Neural cell (in vitro differentiated cells): ENCODE results near the gene ALPG. TPM values are rescaled to one million over a fixed set of nuclear protein-coding genes. Genes with fewer than 3 reads are reported as not detected.

Source experiments
- H2AFZ ChIP-seq: fragments of 200-600, 300-800 bp; sonication (generic), shearing (Covaris generic); 2 replicates; pipeline ENCODE4 v1.6.0; 2014; ENCODE audit warnings: low read depth, mild to moderate bottlenecking, antibody characterized with exemption, low read length, moderate library complexity
- H3F3A ChIP-seq: fragments of 200-600 bp; shearing (Covaris generic); 2 replicates; pipeline ENCODE4 v1.6.1; 2016; ENCODE audit warnings: mild to moderate bottlenecking, moderate library complexity, mixed read lengths, antibody characterized with exemption, low read length; ENCODE audit not compliant: insufficient read depth, poor library complexity, severe bottlenecking
- H3K27ac ChIP-seq: fragments of 200-600, 300-800 bp; sonication (generic), shearing (Covaris generic); 2 replicates; pipeline ENCODE4 v1.5.1; 2014; ENCODE audit warnings: mild to moderate bottlenecking, low read length, moderate library complexity
- H3K27me3 ChIP-seq: fragments of 300-800, 200-600 bp; sonication (generic), shearing (Covaris generic); 2 replicates; pipeline ENCODE4 v1.6.0; 2014; ENCODE audit warnings: mild to moderate bottlenecking, low read depth, low read length, moderate library complexity; ENCODE audit not compliant: insufficient read depth
- H3K36me3 ChIP-seq: fragments of 300-800, 200-600 bp; sonication (generic), shearing (Covaris generic); 2 replicates; pipeline ENCODE4 v1.5.1; 2014; ENCODE audit warnings: mild to moderate bottlenecking, antibody characterized with exemption, low read length, moderate library complexity; ENCODE audit not compliant: insufficient read depth
- H3K4me2 ChIP-seq: fragments of 300-800, 200-600 bp; sonication (generic), shearing (Covaris generic); 2 replicates; pipeline ENCODE4 v1.6.0; 2014; ENCODE audit warnings: mild to moderate bottlenecking, low read length
- H3K4me3 ChIP-seq: fragments of 300-800, 200-600 bp; sonication (generic), shearing (Covaris generic); 2 replicates; pipeline ENCODE4 v1.5.1; 2014; ENCODE audit warnings: mild to moderate bottlenecking, low read length, moderate library complexity
- H3K79me2 ChIP-seq: fragments of 200-600 bp; shearing (Covaris generic); replicated peaks from 2 replicates; pipeline ENCODE4 v1.6.0; 2014; ENCODE audit warnings: mild to moderate bottlenecking, low read length, moderate library complexity; ENCODE audit not compliant: insufficient read depth
- H3K9ac ChIP-seq: fragments of 300-800, 200-600 bp; sonication (generic), shearing (Covaris generic); 2 replicates; pipeline ENCODE4 v1.6.1; 2016; ENCODE audit warnings: mild to moderate bottlenecking, low read length, mixed read lengths
- H3K9me2 ChIP-seq: fragments of 200-600 bp; shearing (Covaris generic); 2 replicates; pipeline ENCODE4 v1.6.1; 2016; ENCODE audit warnings: mild to moderate bottlenecking, low read length, mixed read lengths; ENCODE audit not compliant: insufficient read depth
- H3K9me3 ChIP-seq: fragments of 200-600, 300-800 bp; sonication (generic), shearing (Covaris generic); 2 replicates; pipeline ENCODE4 v1.6.1; 2016; ENCODE audit warnings: mild to moderate bottlenecking, mixed run types, low read length, moderate library complexity, mixed read lengths
- H4K20me1 ChIP-seq: fragments of 200-600 bp; shearing (Covaris generic); 2 replicates; pipeline ENCODE4 v1.6.1; 2016; ENCODE audit warnings: mild to moderate bottlenecking, mixed run types; ENCODE audit not compliant: insufficient read depth
- CTCF ChIP-seq: fragments of 450-650 bp; IDR thresholded peaks from 2 replicates; pipeline ENCODE4 v1.5.1; 2014; ENCODE audit warnings: antibody characterized with exemption, mild to moderate bottlenecking, moderate library complexity; ENCODE audit not compliant: poor library complexity, severe bottlenecking
- EP300 ChIP-seq: fragments of 450-650 bp; conservative IDR thresholded peaks from 2 replicates; pipeline ENCODE4 v1.6.1; 2014; ENCODE audit warnings: antibody characterized with exemption, mild to moderate bottlenecking, moderate library complexity; ENCODE audit not compliant: poor library complexity, severe bottlenecking
- EZH2 ChIP-seq: fragments of 200-600, 300-800 bp; shearing (Covaris generic), sonication (generic); IDR thresholded peaks from 2 replicates; pipeline ENCODE4 v1.6.1; 2014; ENCODE audit warnings: antibody characterized with exemption, low read length, borderline replicate concordance, mild to moderate bottlenecking; ENCODE audit not compliant: insufficient read depth, poor library complexity, severe bottlenecking
- MXI1 ChIP-seq: fragments of 450-650 bp; conservative IDR thresholded peaks from 2 replicates; pipeline ENCODE4 v1.6.1; 2014; ENCODE audit warnings: antibody characterized with exemption, mild to moderate bottlenecking; ENCODE audit not compliant: poor library complexity, severe bottlenecking
- POLR2AphosphoS5 ChIP-seq: IDR thresholded peaks from 2 replicates; pipeline ENCODE4 v1.6.1; 2012
- RAD21 ChIP-seq: fragments of 450-650 bp; conservative IDR thresholded peaks from 2 replicates; pipeline ENCODE4 v1.6.1; 2014; ENCODE audit warnings: antibody characterized with exemption, mild to moderate bottlenecking, moderate library complexity
- REST ChIP-seq: IDR thresholded peaks from 2 replicates; pipeline ENCODE4 v1.6.1; 2012; ENCODE audit warnings: borderline replicate concordance
- SMC3 ChIP-seq: fragments of 450-650 bp; conservative IDR thresholded peaks from 2 replicates; pipeline ENCODE4 v1.6.1; 2014; ENCODE audit warnings: antibody characterized with exemption, mild to moderate bottlenecking, moderate library complexity; ENCODE audit not compliant: poor library complexity
- TAF1 ChIP-seq: IDR thresholded peaks from 2 replicates; pipeline ENCODE4 v1.6.1; 2012; ENCODE audit warnings: low read depth
- polyA plus RNA-seq: library from polyadenylated mRNA; depleted of rRNA; stranded (reverse); fragments of >200 nt; gene quantifications from 2 replicates; pipeline ENCODE4 v1.2.3, GENCODE V29; 2014

ALPG gene
- polyA plus RNA-seq, 1 donor from 2014 or later, result not detected

- peaks cover 15% of the 10 kb centered on the region for H3K27me3 ChIP-seq
- H4K20me1 ChIP-seq, result no peaks in the 10 kb centered on the region
- no peaks in the 10 kb centered on the region for H3F3A ChIP-seq
- TF ChIP-seq POLR2AphosphoS5 (no peak), MXI1 (no peak), TAF1 (no peak), SMC3 (no peak), REST (no peak), CTCF (no peak), EP300 (no peak), EZH2 (no peak), RAD21 (no peak)
- H3K4me3 ChIP-seq, result no peak overlapping the region
- no peak overlapping the region for H3K9ac ChIP-seq
- H3K9me3 ChIP-seq, result no peaks in the 10 kb centered on the region
- no peaks in the 10 kb centered on the region for H3K79me2 ChIP-seq
- H2AFZ ChIP-seq, result no peak overlapping the region
- no peaks in the 10 kb centered on the region for H3K9me2 ChIP-seq
- no peak overlapping the region for H3K27ac ChIP-seq
- no peak overlapping the region for H3K4me2 ChIP-seq
- H3K36me3 ChIP-seq, result no peaks in the 10 kb centered on the region
Observed at GRCh38 chr2:232412986-232413385, 6.3 kb downstream of the ALPG start.

- Histone ChIP-seq H3K4me2 (no peak overlapping the region), H3K9me3 (no peaks in the 10 kb centered on the region), H2AFZ (no peak overlapping the region), H4K20me1 (no peaks in the 10 kb centered on the region), H3K9me2 (no peaks in the 10 kb centered on the region), H3K27me3 (peaks cover 37% of the 10 kb centered on the region), H3K9ac (no peak overlapping the region), H3K4me3 (no peak overlapping the region), H3K27ac (no peak overlapping the region), H3K79me2 (no peaks in the 10 kb centered on the region), H3F3A (no peaks in the 10 kb centered on the region), H3K36me3 (no peaks in the 10 kb centered on the region)
- no peak for TF ChIP-seq POLR2AphosphoS5
- TF ChIP-seq EP300, result no peak
- no peak for TF ChIP-seq SMC3
- TF ChIP-seq EZH2, result no peak
- no peak for TF ChIP-seq RAD21
Observed at GRCh38 chr2:232415138-232415690, 8.6 kb downstream of the ALPG start.
